Measurements from ENCODE around the gene DENND2A. TPM values are rescaled to one million over a fixed set of nuclear protein-coding genes. Genes with fewer than 3 reads are reported as not detected.

The DENND2A gene
- total and polyA plus RNA-seq, 10 donors: 1.9 to 35.3 (median 14.9) TPM

GRCh38 chr7:140673063-140673773, 32.6 kb upstream of the DENND2A start:
- peaks cover 23 to 56% (median 45%) of the 10 kb centered on the region in 6 donors for H3K4me1 ChIP-seq
- 0% methylated on average over 25 to 72 of the region's 72 CpGs for WGBS, 5 donors
- peaks cover 0 to 14% (median 0%) of the 10 kb centered on the region in 6 donors for H3K36me3 ChIP-seq
- peak overlapping the region; percentile 81 to 94 (median 90) for H3K27ac ChIP-seq
- H3K9me3 ChIP-seq: no peaks in the 10 kb centered on the region
- no peaks in the 10 kb centered on the region for H3K27me3 ChIP-seq (replicated peaks in 1 of 7)
- peak overlapping the region; percentile 50 to 95 (median 74) for H3K4me3 ChIP-seq
- DNase-seq: peak; percentile 92
- intact Hi-C loops (cut with DNase I; ENCODE audit: low total_unique reads): no loop called here
- TF ChIP-seq POLR2A (IDR thresholded peaks at IDR 0.05) (no peak), CTCF (IDR thresholded peaks at IDR 0.05 in 8 of 11, conservative IDR thresholded peaks at IDR 0.05 in 3 of 11) (no peak), POLR2AphosphoS5 (IDR thresholded peaks at IDR 0.05) (peak; percentile 28 to 73 (median 57))

- intact Hi-C loops (cut with DNase I; ENCODE audit: low total_unique reads): no loop called here
- TF ChIP-seq POLR2A (IDR thresholded peaks at IDR 0.05) (peak in 1 of 3 donors; percentile 14), POLR2AphosphoS5 (IDR thresholded peaks at IDR 0.05) (peak in 2 of 3 donors; percentile 59 to 74), CTCF (IDR thresholded peaks at IDR 0.05 in 8 of 11, conservative IDR thresholded peaks at IDR 0.05 in 3 of 11) (no peak)
- Histone ChIP-seq H3K27me3 (replicated peaks in 1 of 7) (no peaks in the 10 kb centered on the region), H3K4me3 (peak within 1 kb of the TSS; percentile 50 to 95 (median 74)), H3K9me3 (no peaks in the 10 kb centered on the region), H3K27ac (peak within 1 kb of the TSS; percentile 81 to 94 (median 90)), H3K4me1 (peaks cover 23 to 54% (median 45%) of the 10 kb centered on the region in 6 donors), H3K36me3 (peaks cover 0 to 7% (median 0%) of the 10 kb centered on the region in 6 donors)
- peak; percentile 91 for DNase-seq
- 1 to 2% (median 2%) methylated on average over 27 to 41 of the region's 41 CpGs for WGBS, 5 donors
These were observed 31.9 kb upstream of the DENND2A start, which contains the start of gene ADCK2 for GRCh38 chr7:140672382-140673062. ADCK2 (plus strand) TSS chr7:140672945; CDS start chr7:140673331, 386 bp downstream.

GRCh38 chr7:140671966-140672365, 31.4 kb upstream of the DENND2A start:
- no peak for TF ChIP-seq POLR2A (IDR thresholded peaks at IDR 0.05)
- TF ChIP-seq POLR2AphosphoS5 (IDR thresholded peaks at IDR 0.05): no peak
- TF ChIP-seq CTCF (IDR thresholded peaks at IDR 0.05 in 8 of 11, conservative IDR thresholded peaks at IDR 0.05 in 3 of 11): no peak

More at GRCh38 chr7:140671966-140672365, 31.4 kb upstream of the DENND2A start:
- Histone ChIP-seq H3K9me3 (no peaks in the 10 kb centered on the region), H3K27me3 (replicated peaks in 1 of 7) (no peaks in the 10 kb centered on the region), H3K36me3 (peaks cover 0 to 3% (median 0%) of the 10 kb centered on the region in 6 donors), H3K27ac (peak overlapping the region in 3 of 8 donors; percentile 90 to 94 (median 92)), H3K4me1 (peaks cover 23 to 49% (median 44%) of the 10 kb centered on the region in 6 donors), H3K4me3 (peak overlapping the region in 2 of 8 donors; percentile 79 to 95)
- WGBS, 5 donors: 77 to 92% (median 85%) methylated on average over 10 to 15 of the region's 15 CpGs
- intact Hi-C loops (cut with DNase I; ENCODE audit: low total_unique reads): no loop called here
- DNase-seq: peak; percentile 76

Data from spleen (tissue), 11 donors.